ENCODE results near the gene CRTC1.

CRTC1 gene, protein sequence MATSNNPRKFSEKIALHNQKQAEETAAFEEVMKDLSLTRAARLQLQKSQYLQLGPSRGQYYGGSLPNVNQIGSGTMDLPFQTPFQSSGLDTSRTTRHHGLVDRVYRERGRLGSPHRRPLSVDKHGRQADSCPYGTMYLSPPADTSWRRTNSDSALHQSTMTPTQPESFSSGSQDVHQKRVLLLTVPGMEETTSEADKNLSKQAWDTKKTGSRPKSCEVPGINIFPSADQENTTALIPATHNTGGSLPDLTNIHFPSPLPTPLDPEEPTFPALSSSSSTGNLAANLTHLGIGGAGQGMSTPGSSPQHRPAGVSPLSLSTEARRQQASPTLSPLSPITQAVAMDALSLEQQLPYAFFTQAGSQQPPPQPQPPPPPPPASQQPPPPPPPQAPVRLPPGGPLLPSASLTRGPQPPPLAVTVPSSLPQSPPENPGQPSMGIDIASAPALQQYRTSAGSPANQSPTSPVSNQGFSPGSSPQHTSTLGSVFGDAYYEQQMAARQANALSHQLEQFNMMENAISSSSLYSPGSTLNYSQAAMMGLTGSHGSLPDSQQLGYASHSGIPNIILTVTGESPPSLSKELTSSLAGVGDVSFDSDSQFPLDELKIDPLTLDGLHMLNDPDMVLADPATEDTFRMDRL

GRCh38 chr19:18683109-18683957, at the start of gene CRTC1:
Gene CRTC1, plus strand, starts transcription at chr19:18683680. Its CDS starts 23 bp downstream, at chr19:18683703.
- DNase-seq (ENCODE audit: insufficient read length, low spot score) (peak; percentile 99), FAIRE-seq (peak; percentile 97)

GRCh38 chr19:18634612-18635297, 48.7 kb upstream of the CRTC1 start:
- FAIRE-seq = peak; percentile 80
- DNase-seq (ENCODE audit: insufficient read length, low spot score) = no peak

GRCh38 chr19:18635831-18636182, 47.7 kb upstream of the CRTC1 start:
- DNase-seq (ENCODE audit: insufficient read length, low spot score) (no peak), FAIRE-seq (no peak)

- peak; percentile 98 for FAIRE-seq
- peak; percentile 98 for DNase-seq (ENCODE audit: insufficient read length, low spot score)
These were observed 47.1 kb upstream of the CRTC1 start for GRCh38 chr19:18636183-18636968.

GRCh38 chr19:18636969-18637629, 46.4 kb upstream of the CRTC1 start, which contains the start of gene KLHL26:
Gene KLHL26, plus strand, starts transcription at chr19:18637028. Its CDS starts 27 bp downstream, at chr19:18637055.
- FAIRE-seq (no peak), DNase-seq (ENCODE audit: insufficient read length, low spot score) (no peak)

- DNase-seq (ENCODE audit: insufficient read length, low spot score) (no peak), FAIRE-seq (no peak)
These were observed 45.5 kb upstream of the CRTC1 start for GRCh38 chr19:18637673-18638630.

DNA sequence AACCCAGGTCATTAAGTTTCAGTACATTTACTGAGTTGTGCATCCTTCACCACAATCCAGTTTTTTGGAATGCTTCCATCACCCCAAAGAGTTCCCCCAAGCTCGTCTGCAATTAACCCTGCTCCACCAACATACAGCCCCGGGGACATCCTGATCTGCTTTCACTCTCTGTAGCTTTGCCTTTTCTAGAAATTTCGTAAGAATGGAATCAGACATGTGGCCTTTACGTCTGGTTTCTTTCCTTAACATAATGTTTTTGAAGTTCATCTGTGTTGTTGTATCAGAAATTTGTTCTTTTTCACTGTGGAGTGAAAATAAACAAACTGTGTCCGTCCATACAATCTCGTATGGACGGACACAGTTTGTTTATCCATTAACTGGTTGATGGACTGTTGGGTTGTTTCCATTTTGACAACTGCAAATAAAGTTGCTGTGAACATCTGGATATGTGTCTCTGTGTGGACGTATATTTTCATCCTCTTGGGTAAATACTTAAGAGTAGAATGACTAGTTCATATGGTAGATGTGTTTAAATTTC, 43.7 kb upstream of the CRTC1 start:
- DNase-seq (ENCODE audit: insufficient read length, low spot score) (no peak), FAIRE-seq (no peak)

DNA sequence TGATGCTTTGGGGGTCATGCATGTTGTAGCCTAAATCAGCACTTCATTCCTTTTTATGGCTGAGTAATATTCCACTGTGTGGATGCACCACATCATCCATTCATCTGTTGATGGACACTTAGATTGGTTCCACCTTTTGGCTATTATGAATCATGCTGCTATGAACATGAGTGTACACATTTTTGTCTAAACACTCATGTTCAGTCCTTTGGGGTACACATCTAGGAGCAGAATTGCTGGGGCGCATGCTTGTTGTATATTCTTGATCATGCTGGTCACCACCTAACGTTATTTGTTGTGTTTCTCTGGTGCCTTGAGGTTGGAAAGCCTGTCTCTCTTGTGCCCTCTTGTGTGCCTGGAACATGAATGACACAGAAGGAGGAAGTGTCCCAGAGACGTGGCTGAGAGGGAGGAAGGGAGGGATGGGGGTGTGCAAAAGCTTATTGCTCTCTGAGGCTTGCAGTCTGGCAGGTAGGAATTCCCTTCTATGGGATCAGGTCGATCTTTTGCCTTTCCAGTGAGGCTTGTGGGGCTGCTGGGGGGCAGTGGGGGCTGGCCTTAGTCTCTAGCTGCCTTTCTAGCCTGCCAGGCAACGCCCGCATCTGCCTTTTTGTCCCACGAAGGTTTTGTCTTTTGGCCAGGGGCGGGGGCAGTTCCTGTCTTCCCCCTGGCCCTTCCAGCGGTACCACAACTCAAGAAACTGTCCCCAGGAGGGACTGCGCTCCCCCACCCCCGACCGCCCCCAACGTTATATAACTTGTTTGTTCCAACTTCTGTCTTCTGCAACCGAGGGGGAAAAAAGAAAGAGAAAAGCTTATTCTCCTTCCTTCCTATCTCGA, 39.1 kb upstream of the CRTC1 start:
- no peak for DNase-seq (ENCODE audit: insufficient read length, low spot score)
- no peak for FAIRE-seq

DNA sequence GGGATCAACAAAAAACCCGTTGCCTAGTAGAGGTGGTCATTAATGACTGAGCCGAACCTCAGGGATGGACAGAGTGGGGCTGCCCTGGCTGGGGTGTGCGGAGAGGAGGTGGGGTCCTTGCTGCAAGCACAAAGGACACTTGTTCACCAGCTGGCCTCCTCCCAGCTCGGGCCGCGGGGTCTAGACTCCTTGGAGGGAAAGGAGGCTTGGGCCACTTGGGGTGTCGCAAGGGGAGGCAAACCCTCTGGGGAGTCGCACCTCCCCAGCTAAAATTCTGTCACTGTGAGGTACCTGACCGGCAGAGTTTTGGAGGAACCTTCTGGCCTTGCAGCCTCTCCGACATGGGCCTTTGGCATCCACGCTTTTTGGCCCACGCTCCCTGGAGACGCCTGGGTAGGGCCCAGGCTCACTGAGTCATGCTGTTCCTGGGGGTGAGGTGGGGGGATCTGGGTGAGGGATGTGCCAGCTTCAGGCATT, 38.4 kb upstream of the CRTC1 start:
- peak; percentile 26 for FAIRE-seq
- no peak for DNase-seq (ENCODE audit: insufficient read length, low spot score)

DNA sequence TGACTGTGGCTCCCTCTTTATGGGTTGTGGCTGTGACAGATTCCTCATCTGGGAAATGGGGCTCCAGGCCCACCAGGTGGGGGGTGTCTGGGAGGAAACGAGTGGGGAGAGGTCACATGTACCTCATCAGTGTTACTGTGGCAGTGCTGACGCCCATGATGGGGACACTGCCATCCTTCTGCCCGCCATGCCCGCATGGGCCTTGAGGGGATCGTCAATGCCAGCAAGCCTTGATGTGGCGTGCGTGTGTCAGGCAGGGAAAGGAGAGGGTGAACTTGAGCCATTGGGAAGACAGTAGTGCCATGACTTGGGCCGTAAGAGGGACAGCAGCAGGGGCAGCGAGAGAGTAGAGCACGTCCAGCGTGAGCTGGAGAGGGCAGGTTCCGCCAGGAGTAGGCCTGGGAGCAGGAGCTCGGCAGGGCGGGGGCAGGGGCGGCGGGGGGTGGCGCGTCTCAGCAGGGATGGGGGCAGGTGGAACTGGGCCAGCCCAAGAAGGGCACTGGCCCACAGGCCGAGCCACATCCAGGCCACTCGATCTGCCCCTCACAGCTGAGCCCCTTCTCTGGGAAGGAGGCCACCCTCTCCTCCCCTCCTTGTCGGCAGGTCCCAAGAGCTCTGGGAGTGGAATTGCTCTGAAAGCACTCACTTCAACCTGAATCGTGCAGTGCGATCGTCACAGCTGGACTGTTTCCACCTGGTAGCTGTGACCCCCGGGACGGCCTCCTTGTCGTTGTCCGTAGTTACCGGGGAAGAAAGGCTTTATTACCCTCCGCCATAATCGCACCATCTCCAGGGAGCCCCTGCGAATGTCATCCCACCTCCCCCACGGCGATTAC, 36.7 kb upstream of the CRTC1 start:
- FAIRE-seq = peak; percentile 59
- no peak for DNase-seq (ENCODE audit: insufficient read length, low spot score)

- FAIRE-seq (no peak), DNase-seq (ENCODE audit: insufficient read length, low spot score) (no peak)
These were observed 36.1 kb upstream of the CRTC1 start for GRCh38 chr19:18647371-18647767.

- no peak for FAIRE-seq
- DNase-seq (ENCODE audit: insufficient read length, low spot score) = no peak
These were observed 35.7 kb upstream of the CRTC1 start for GRCh38 chr19:18647807-18648206.

- peak; percentile 13 for FAIRE-seq
- DNase-seq (ENCODE audit: insufficient read length, low spot score) = no peak
These were observed 34.5 kb upstream of the CRTC1 start for GRCh38 chr19:18648973-18649315.

DNA sequence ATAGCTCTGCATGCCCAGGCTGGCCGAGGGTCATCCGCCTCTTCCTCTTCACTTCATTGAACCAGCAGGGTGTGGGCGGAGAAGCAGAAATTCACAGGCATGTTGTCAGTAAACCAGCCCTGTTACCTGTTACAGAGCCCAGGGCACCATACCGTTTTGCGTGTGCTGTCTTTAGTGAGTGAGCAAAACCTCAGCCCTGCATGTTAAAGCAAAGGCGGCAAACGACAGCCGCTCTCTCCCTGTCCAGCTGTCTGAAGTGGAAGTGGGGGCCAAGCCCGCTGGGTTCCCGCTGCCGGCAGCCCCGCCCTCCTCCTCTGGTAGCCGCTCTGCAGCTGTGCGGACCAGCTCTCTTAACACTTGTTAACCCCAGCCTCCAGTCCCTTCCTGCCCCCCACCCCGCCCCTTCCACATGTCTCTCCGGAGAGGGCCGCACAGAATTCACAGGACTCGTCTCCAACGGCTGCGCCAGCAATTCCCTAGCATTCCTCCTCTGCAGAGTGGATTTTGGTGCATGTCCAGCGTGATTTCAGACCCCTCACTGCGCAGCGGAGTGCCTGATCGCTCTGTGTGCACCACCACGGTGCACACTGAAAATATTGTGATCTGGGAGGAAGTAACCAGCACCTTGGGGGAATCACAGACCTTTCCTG, 34.0 kb upstream of the CRTC1 start:
- no peak for DNase-seq (ENCODE audit: insufficient read length, low spot score)
- FAIRE-seq = no peak

GRCh38 chr19:18650021-18650390, 33.5 kb upstream of the CRTC1 start:
- FAIRE-seq (no peak), DNase-seq (ENCODE audit: insufficient read length, low spot score) (no peak)

Measured in HTR-8/SVneo (cell line).